Lower leg skin (tissue), 4 donors: ENCODE measurements around the gene ADAM19. TPM values are rescaled to one million over a fixed set of nuclear protein-coding genes. Genes with fewer than 3 reads are reported as not detected.

Source experiments
- DNase-seq, 2 donors: peaks; one replicate each; pipeline ENCODE4 v3.0.0-alpha.2; 2019; ENCODE audit warnings: low spot score in 2 of 2
- H3K4me3 ChIP-seq: fragments of 200-600 bp; sonication (generic); 2 replicates; pipeline ENCODE4 v1.5.1; 2017; ENCODE audit warnings: mild to moderate bottlenecking, low read depth; ENCODE audit not compliant: poor library complexity, severe bottlenecking
- POLR2A ChIP-seq, 2 donors: fragments of 450-650 bp; IDR thresholded peaks; one replicate each; pipeline ENCODE4 v1.6.1; 2016 to 2017; ENCODE audit warnings: antibody characterized with exemption in 2 of 2, mild to moderate bottlenecking in 1 of 2, moderate library complexity in 1 of 2
- WGBS, 2 donors: methylation state at CpG; one replicate each; pipeline ENCODE4 v1.1.5; 2018; 5-methylcytosine and 5-hydroxymethylcytosine counted together
- intact Hi-C: fragments of 100-400 bp; cut with DNase I; formaldehyde crosslinking; loops from one replicate; pipeline ENCODE4 v1.15.0; 2023; ENCODE audit warnings: low total_unique reads
- total RNA-seq, 4 donors: library from RNA; depleted of rRNA; stranded (reverse); fragments of >200 nt; gene quantifications; one replicate each; pipeline ENCODE4 v1.1.0, GENCODE V29; 2016
- TF ChIP-seq, protein P1 (sequence below), 3 donors: fragments of 450-650 bp; IDR thresholded peaks; one replicate each; pipeline ENCODE4 v1.5.1; 2016; ENCODE audit warnings: antibody characterized with exemption in 3 of 3, mild to moderate bottlenecking in 3 of 3, moderate library complexity in 2 of 3

ADAM19 gene
- total RNA-seq, 4 donors from 2014 or later: 0.68 to 1.7 (median 1.0) TPM

DNA sequence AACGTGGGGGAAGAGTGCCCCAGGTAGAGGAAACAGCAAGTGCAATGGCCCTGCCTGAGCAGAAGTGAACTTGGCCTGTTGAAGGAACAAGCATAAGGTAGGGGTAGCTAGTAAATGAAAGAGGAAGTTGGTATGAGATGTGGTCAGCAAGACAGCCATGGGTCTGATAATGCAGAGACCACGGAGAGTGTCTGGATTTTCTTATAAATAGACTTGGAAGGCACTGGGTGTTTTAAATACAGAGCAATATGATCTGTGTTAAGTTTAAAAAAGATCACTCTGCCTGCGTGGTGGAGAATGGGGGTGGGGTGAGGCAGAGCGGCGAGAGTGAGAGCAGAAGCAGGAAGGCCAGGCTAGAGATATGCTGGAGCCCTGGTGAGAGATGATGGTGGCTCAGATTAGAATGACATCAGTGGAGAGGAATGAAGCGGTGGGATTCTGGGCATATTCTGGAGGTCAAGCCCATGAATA, 4.2 kb downstream of the ADAM19 start:
- TF ChIP-seq, protein P1, sequence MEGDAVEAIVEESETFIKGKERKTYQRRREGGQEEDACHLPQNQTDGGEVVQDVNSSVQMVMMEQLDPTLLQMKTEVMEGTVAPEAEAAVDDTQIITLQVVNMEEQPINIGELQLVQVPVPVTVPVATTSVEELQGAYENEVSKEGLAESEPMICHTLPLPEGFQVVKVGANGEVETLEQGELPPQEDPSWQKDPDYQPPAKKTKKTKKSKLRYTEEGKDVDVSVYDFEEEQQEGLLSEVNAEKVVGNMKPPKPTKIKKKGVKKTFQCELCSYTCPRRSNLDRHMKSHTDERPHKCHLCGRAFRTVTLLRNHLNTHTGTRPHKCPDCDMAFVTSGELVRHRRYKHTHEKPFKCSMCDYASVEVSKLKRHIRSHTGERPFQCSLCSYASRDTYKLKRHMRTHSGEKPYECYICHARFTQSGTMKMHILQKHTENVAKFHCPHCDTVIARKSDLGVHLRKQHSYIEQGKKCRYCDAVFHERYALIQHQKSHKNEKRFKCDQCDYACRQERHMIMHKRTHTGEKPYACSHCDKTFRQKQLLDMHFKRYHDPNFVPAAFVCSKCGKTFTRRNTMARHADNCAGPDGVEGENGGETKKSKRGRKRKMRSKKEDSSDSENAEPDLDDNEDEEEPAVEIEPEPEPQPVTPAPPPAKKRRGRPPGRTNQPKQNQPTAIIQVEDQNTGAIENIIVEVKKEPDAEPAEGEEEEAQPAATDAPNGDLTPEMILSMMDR (IDR thresholded peaks at IDR 0.05): no peak
- TF ChIP-seq POLR2A (IDR thresholded peaks at IDR 0.05): no peak
- no peak overlapping the region for H3K4me3 ChIP-seq
- intact Hi-C loops: no loop called here
- WGBS, 2 donors: 38 to 43% methylated on average over 6 of the region's 6 CpGs
- no peak for DNase-seq

DNA sequence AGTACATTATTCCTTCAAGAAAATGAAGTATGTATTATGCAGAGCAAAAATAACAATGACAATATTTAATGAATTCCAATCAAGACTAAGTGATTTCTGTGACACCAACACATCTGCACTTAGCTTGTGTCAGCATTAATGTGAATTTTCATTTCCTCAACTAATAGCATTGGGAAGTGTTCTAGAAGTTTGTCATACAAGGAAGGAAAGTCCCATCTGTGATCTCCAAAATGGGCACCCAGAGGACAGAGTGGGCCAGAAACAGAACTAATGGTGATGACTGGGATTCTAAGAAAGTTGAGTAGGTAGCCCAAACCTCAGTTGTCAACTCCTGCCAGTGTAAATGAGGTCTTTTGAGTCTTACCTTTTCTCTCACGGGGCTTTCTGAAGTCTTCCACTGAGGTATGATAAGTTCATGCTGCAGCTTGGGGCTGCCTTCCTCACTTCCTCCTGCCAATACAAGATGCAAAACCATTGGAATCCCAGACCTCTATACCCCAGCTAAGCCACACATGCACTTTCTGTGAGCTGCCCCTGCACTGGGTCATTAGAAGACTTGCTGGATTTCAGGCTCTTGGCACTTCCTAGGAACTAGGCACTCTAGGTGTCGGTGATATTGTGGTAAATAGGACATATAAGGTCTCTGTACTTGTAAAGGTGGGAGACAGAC, 4.9 kb downstream of the ADAM19 start:
- WGBS, 2 donors: 86 to 90% methylated on average over 2 of the region's 2 CpGs
- intact Hi-C loops: no loop called here
- DNase-seq: no peak
- no peak overlapping the region for H3K4me3 ChIP-seq
- TF ChIP-seq, protein P1 (IDR thresholded peaks at IDR 0.05): no peak
- no peak for TF ChIP-seq POLR2A (IDR thresholded peaks at IDR 0.05)

DNA sequence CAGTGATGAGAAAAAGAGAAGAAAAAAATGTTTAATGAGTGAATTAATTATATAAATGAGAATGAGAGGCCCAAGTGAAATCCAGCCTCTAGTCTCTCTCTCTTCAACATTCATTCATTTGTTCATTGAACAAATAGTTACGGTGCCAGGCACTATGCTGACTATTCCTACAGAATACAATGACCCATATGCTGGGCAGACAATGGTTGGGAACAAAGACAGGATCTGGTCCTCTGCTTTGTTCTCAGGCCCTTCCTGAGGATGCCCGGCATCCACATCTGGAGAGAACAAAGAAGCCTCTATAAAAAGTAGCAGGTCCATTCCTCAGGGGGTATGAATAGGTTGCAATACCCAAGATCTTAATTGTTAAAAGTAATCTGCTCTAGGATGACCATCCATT, 6.9 kb downstream of the ADAM19 start:
- no peak overlapping the region for H3K4me3 ChIP-seq
- 79 to 85% methylated on average over 2 of the region's 2 CpGs for WGBS, 2 donors
- TF ChIP-seq, protein P1 (IDR thresholded peaks at IDR 0.05): no peak
- no peak for TF ChIP-seq POLR2A (IDR thresholded peaks at IDR 0.05)
- no peak for DNase-seq
- intact Hi-C loops: no loop called here

DNA sequence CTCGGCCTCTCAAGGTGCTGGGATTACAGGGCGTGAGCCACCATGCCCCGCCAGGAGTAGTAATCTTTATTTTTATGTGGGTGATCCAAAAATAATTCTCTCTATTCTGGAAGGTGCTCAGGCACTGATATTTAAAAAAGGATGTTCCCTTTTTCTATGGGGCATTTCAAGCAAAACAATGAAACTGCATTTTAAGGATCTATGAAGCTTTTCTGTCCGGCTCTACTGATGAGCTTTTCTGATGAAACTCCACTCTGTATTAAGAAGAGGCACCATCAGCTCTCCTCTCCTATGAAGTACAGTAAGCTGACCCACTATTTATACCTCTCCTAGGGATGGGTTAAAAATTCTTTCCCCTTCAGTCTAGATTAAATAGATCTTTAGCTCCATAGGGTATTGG, 7.4 kb downstream of the ADAM19 start:
- no peak overlapping the region for H3K4me3 ChIP-seq
- TF ChIP-seq, protein P1 (IDR thresholded peaks at IDR 0.05): no peak
- TF ChIP-seq POLR2A (IDR thresholded peaks at IDR 0.05): no peak
- intact Hi-C loops: no loop called here
- 87 to 88% methylated on average over 4 of the region's 4 CpGs for WGBS, 2 donors
- no peak for DNase-seq

DNA sequence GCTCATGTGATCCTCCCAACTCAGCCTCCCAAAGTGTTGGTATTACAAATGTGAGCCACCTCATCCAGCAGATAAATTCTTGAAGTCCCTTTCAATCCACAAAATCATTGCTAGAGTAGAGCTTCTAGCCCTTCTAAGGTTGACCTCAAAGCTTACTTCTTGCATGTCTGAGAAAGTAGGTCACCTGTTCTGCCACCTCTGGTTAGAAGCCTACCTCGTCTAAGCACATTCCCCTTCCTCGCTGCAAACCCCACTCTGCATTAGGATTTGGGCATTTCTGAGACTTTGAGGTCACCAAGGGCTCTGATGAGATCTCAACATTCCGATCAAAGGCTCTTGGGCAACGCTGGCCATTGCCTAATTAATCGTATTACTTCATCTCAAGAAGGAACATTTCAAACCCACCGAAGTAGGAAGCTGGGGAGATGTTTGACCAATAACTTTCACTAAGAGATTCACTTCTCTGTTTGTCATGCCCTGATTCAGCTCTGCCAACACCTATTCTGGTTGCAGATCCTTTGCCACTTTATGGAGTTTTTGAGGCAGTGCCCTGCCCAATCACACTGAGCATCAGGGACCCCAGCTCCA, 8.6 kb downstream of the ADAM19 start:
- intact Hi-C loops: no loop called here
- H3K4me3 ChIP-seq: no peak overlapping the region
- no peak for DNase-seq
- WGBS, 2 donors: 81 to 91% methylated on average over 6 of the region's 6 CpGs
- TF ChIP-seq, protein P1 (IDR thresholded peaks at IDR 0.05): no peak
- no peak for TF ChIP-seq POLR2A (IDR thresholded peaks at IDR 0.05)
